H9 (cell line): ENCODE results near the gene KCNAB2. TPM values are rescaled to one million over a fixed set of nuclear protein-coding genes. Genes with fewer than 3 reads are reported as not detected.

Experiments
- DNase-seq: peaks from one replicate; pipeline ENCODE4 v3.0.0-alpha.2; 2017
- H2AFZ ChIP-seq: one replicate; pipeline ENCODE4 v1.6.1; 2013; ENCODE audit warnings: mild to moderate bottlenecking, low read length, control low read depth, moderate library complexity
- H2AK5ac ChIP-seq: 2 replicates; pipeline ENCODE4 v1.6.1; 2013; ENCODE audit warnings: low read length, control low read depth, mixed read lengths; ENCODE audit not compliant: insufficient read length
- H2BK120ac ChIP-seq: one replicate; pipeline ENCODE4 v1.6.1; 2013; ENCODE audit warnings: low read depth, mild to moderate bottlenecking, low read length, control low read depth, inconsistent platforms; ENCODE audit not compliant: poor library complexity, severe bottlenecking
- H2BK12ac ChIP-seq: 2 replicates; pipeline ENCODE4 v1.6.1; 2013; ENCODE audit warnings: low read length, control low read depth, mixed read lengths, low read depth; ENCODE audit not compliant: insufficient read length
- H2BK15ac ChIP-seq: 2 replicates; pipeline ENCODE4 v1.6.1; 2013; ENCODE audit warnings: low read depth, low read length, control low read depth
- H2BK20ac ChIP-seq: one replicate; pipeline ENCODE4 v1.6.1; 2013; ENCODE audit warnings: low read depth, mild to moderate bottlenecking, low read length, control low read depth, inconsistent platforms; ENCODE audit not compliant: poor library complexity, severe bottlenecking
- H2BK5ac ChIP-seq: 2 replicates; pipeline ENCODE4 v1.6.1; 2013; ENCODE audit warnings: low read length, control low read depth, mixed read lengths; ENCODE audit not compliant: insufficient read length
- H3K14ac ChIP-seq: 2 replicates; pipeline ENCODE4 v1.6.1; 2013; ENCODE audit warnings: low read length, control low read depth; ENCODE audit not compliant: insufficient read depth
- H3K18ac ChIP-seq: 2 replicates; pipeline ENCODE4 v1.6.1; 2013; ENCODE audit warnings: low read depth, mild to moderate bottlenecking, mixed read lengths, low read length, control low read depth; ENCODE audit not compliant: insufficient read length
- H3K23ac ChIP-seq: 2 replicates; pipeline ENCODE4 v1.6.1; 2013; ENCODE audit warnings: low read length, control low read depth, mixed read lengths, low read depth; ENCODE audit not compliant: insufficient read length
- H3K23me2 ChIP-seq: 2 replicates; pipeline ENCODE4 v1.6.1; 2013; ENCODE audit warnings: low read depth, mild to moderate bottlenecking, mixed read lengths, low read length, control low read depth; ENCODE audit not compliant: insufficient read length, poor library complexity, severe bottlenecking
- H3K27ac ChIP-seq: 2 replicates; pipeline ENCODE4 v1.5.1; 2013; ENCODE audit warnings: low read length, control low read depth, mixed read lengths, low read depth; ENCODE audit not compliant: insufficient read length
- H3K27me3 ChIP-seq: 2 replicates; pipeline ENCODE4 v1.6.1; 2013; ENCODE audit warnings: low read length, control low read depth, inconsistent platforms; ENCODE audit not compliant: insufficient read depth
- H3K4ac ChIP-seq: 2 replicates; pipeline ENCODE4 v1.6.1; 2013; ENCODE audit warnings: low read depth, mild to moderate bottlenecking, control low read depth, inconsistent platforms, low read length, moderate library complexity
- H3K4me1 ChIP-seq: 2 replicates; pipeline ENCODE4 v1.6.1; 2013; ENCODE audit warnings: low read length, control low read depth, inconsistent platforms; ENCODE audit not compliant: insufficient read depth
- H3K4me2 ChIP-seq: 2 replicates; pipeline ENCODE4 v1.6.1; 2013; ENCODE audit warnings: low read length, control low read depth, mixed read lengths; ENCODE audit not compliant: insufficient read length, insufficient read depth
- H3K56ac ChIP-seq: 2 replicates; pipeline ENCODE4 v1.6.1; 2013; ENCODE audit warnings: low read depth, mild to moderate bottlenecking, mixed read lengths, low read length, control low read depth; ENCODE audit not compliant: insufficient read length
- H3K79me1 ChIP-seq: 2 replicates; pipeline ENCODE4 v1.6.1; 2013; ENCODE audit warnings: low read depth, mild to moderate bottlenecking, moderate library complexity, low read length, control low read depth, inconsistent platforms; ENCODE audit not compliant: insufficient read depth, poor library complexity, severe bottlenecking
- H3K79me2 ChIP-seq: 2 replicates; pipeline ENCODE4 v1.6.1; 2013; ENCODE audit warnings: low read length, control low read depth, inconsistent platforms; ENCODE audit not compliant: insufficient read depth
- H3K9ac ChIP-seq: 2 replicates; pipeline ENCODE4 v1.6.1; 2013; ENCODE audit warnings: low read length, control low read depth, mixed read lengths; ENCODE audit not compliant: insufficient read length; ENCODE audit errors: extremely low read depth
- H3K9me3 ChIP-seq: one replicate; pipeline ENCODE4 v1.6.1; 2013; ENCODE audit warnings: low read depth, low read length, inconsistent platforms; ENCODE audit not compliant: control insufficient read depth
- H3T11ph ChIP-seq: one replicate; pipeline ENCODE4 v1.6.1; 2013; ENCODE audit warnings: mild to moderate bottlenecking, low read length, control low read depth, inconsistent platforms
- H4K20me1 ChIP-seq: one replicate; pipeline ENCODE4 v1.6.1; 2013; ENCODE audit not compliant: control insufficient read depth, insufficient read length, insufficient read depth
- H4K5ac ChIP-seq: 2 replicates; pipeline ENCODE4 v1.6.1; 2013; ENCODE audit warnings: low read depth, mild to moderate bottlenecking, mixed read lengths, low read length, control low read depth; ENCODE audit not compliant: insufficient read length
- H4K8ac ChIP-seq: replicated peaks from 2 replicates; pipeline ENCODE4 v1.6.1; 2013; ENCODE audit warnings: low read length, control low read depth, mixed read lengths, low read depth; ENCODE audit not compliant: insufficient read length
- H4K91ac ChIP-seq: 2 replicates; pipeline ENCODE4 v1.6.1; 2013; ENCODE audit warnings: low read depth, mild to moderate bottlenecking, moderate library complexity, mixed read lengths, low read length, control low read depth; ENCODE audit not compliant: insufficient read length
- H3K27ac Mint-ChIP-seq, 3 experiments: 2 replicates in 2 of 3; 3 replicates in 1 of 3; pipeline ENCODE4 v1.8.0; 2020 to 2021; ENCODE audit warnings: mixed read lengths in 3 of 3, mild to moderate bottlenecking in 1 of 3, moderate library complexity in 1 of 3
- H3K27me3 Mint-ChIP-seq: 2 replicates; pipeline ENCODE4 v1.8.0; 2021; ENCODE audit warnings: low read depth, mild to moderate bottlenecking, moderate library complexity, mixed read lengths
- H3K36me3 Mint-ChIP-seq, 3 experiments: 2 replicates in 2 of 3; 3 replicates in 1 of 3; pipeline ENCODE4 v1.8.0; 2020 to 2021; ENCODE audit warnings: low read depth in 3 of 3, mixed read lengths in 3 of 3; ENCODE audit not compliant: insufficient read depth in 1 of 3
- H3K4me1 Mint-ChIP-seq, 2 experiments: 2 replicates each; pipeline ENCODE4 v1.8.0; 2020; ENCODE audit warnings: mixed read lengths in 2 of 2
- H3K4me3 Mint-ChIP-seq, 2 experiments: 2 replicates in 1 of 2; 3 replicates in 1 of 2; pipeline ENCODE4 v1.8.0; 2020 to 2021; ENCODE audit warnings: mild to moderate bottlenecking in 2 of 2, mixed read lengths in 2 of 2, moderate library complexity in 1 of 2
- H3K9me3 Mint-ChIP-seq, 2 experiments: 2 replicates in 1 of 2; 3 replicates in 1 of 2; pipeline ENCODE4 v1.8.0; 2020; ENCODE audit warnings: mild to moderate bottlenecking in 2 of 2, mixed read lengths in 2 of 2, moderate library complexity in 1 of 2
- CTCF ChIP-seq: fragments of 200-600 bp; sonication (generic); conservative IDR thresholded peaks from 3 replicates; pipeline ENCODE4 v1.8.0; 2021; ENCODE audit warnings: antibody characterized with exemption, mild to moderate bottlenecking
- WGBS: extraction: QIAGEN DNeasy Blood & Tissue Kit; methylation state at CpG from one replicate; pipeline ENCODE4 v1.1.7; 2013; ENCODE audit warnings: missing lambda C conversion rate, low lambda C conversion rate, mixed read lengths; ENCODE audit not compliant: insufficient read length; ENCODE audit errors: extremely low coverage; 5-methylcytosine and 5-hydroxymethylcytosine counted together
- total RNA-seq: library from RNA; stranded (reverse); gene quantifications from 2 replicates; pipeline ENCODE4 v1.2.1, GENCODE V29; 2021

The KCNAB2 gene
- total RNA-seq, 1 experiment from 2014 or later: 8.3 TPM

DNA sequence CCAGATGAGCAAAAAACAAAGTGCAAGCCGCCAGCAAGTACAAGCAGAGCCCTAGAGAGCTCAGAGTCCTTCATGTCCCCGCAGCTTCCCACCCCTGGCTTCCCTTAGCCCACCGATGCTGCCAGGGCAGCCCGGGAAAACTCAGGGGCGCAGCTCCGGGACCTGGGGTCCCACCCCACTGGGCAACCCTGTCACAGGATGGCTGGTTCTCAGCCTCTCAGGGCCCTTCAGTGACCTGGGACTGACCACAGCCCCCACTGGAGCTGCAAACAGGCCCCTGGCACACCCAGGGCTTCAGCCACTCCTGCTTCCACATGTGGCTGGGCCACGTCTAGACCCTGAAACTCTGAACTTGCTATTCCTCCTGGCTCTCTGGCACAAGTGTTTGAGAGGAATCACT lies 84.9 kb downstream of the KCNAB2 start:
- H2AK5ac ChIP-seq: no peak overlapping the region
- no peaks in the 10 kb centered on the region for H4K20me1 ChIP-seq
- DNase-seq: no peak
- no peak overlapping the region for H2AFZ ChIP-seq
- Mint-ChIP-seq H3K36me3 (peaks cover 0 to 5% (median 0%) of the 10 kb centered on the region in 3 experiments; a peak in 4 of 7 replicates), H3K4me3 (no peak overlapping the region), H3K27ac (no peak overlapping the region), H3K4me1 (peaks cover 2 to 9% of the 10 kb centered on the region in 2 experiments; a peak in 2 of 4 replicates), H3K9me3 (peaks cover 9% of the 10 kb centered on the region in 2 experiments), H3K27me3 (peaks cover 62% of the 10 kb centered on the region)
- H2BK5ac ChIP-seq: no peak overlapping the region
- no peak overlapping the region for H3K27ac ChIP-seq
- no peak overlapping the region for H3K14ac ChIP-seq
- H3K9ac ChIP-seq: no peak overlapping the region
- no peak overlapping the region for H3K23ac ChIP-seq
- H4K8ac ChIP-seq: no peak overlapping the region
- H4K91ac ChIP-seq: no peak overlapping the region
- no peaks in the 10 kb centered on the region for H3K9me3 ChIP-seq
- no peak overlapping the region for H4K5ac ChIP-seq
- H3K4me1 ChIP-seq: peaks cover 3% of the 10 kb centered on the region; the same call in 1 of the 2 replicates
- H3T11ph ChIP-seq: no peak overlapping the region
- H3K4me2 ChIP-seq: no peak overlapping the region
- H3K79me1 ChIP-seq: no peaks in the 10 kb centered on the region
- no peaks in the 10 kb centered on the region for H3K79me2 ChIP-seq
- H2BK12ac ChIP-seq: no peak overlapping the region
- no peak overlapping the region for H2BK120ac ChIP-seq
- no CpG with 5 or more reads among the region's 7 CpGs for WGBS
- no peak for TF ChIP-seq CTCF
- no peak overlapping the region for H3K4ac ChIP-seq
- no peak overlapping the region for H3K56ac ChIP-seq
- no peak overlapping the region for H3K18ac ChIP-seq
- no peak overlapping the region for H2BK15ac ChIP-seq
- no peaks in the 10 kb centered on the region for H3K23me2 ChIP-seq
- H3K27me3 ChIP-seq: peaks cover 2% of the 10 kb centered on the region; the same call in 1 of the 2 replicates
- H2BK20ac ChIP-seq: no peak overlapping the region
